ENCODE results near the gene TK2.

DNA sequence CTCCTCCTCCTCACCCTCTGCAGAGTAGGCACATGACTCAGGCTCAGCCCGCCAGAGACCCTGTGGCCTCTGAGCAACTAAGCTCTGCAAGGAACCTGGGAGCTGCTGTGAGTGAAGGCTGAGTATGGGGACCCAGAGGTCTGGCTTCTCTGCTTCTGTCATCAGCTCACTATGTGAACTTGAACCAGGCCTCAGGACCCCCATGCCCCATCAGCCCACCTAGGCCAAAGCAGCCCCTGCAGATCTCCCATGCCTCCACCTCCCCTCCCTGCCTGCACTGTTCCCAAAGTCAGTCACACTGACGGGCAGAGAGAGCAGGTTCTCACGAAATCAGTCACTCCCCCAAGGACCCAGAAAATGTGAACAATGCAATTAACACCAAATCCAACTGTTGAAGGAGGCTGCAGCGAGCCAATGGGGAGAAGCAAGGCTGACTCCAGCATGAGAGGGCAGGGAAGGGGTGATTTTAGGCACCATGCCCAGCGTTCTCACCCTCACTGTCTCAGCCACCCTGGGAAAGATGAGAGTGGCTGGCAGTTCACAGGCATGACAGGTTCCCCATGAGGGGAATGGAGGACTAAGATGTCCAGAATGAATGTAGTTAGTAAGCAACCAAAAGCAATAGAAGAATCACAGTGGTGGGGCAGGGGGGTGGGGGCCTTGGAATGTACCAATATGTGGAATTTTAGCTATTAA, 62.2 kb downstream of the TK2 start:
- TF ChIP-seq TAF1 (conservative IDR thresholded peaks at IDR 0.05): no peak
- TF ChIP-seq RXRA (IDR thresholded peaks at IDR 0.05): no peak
- TF ChIP-seq, protein P1, sequence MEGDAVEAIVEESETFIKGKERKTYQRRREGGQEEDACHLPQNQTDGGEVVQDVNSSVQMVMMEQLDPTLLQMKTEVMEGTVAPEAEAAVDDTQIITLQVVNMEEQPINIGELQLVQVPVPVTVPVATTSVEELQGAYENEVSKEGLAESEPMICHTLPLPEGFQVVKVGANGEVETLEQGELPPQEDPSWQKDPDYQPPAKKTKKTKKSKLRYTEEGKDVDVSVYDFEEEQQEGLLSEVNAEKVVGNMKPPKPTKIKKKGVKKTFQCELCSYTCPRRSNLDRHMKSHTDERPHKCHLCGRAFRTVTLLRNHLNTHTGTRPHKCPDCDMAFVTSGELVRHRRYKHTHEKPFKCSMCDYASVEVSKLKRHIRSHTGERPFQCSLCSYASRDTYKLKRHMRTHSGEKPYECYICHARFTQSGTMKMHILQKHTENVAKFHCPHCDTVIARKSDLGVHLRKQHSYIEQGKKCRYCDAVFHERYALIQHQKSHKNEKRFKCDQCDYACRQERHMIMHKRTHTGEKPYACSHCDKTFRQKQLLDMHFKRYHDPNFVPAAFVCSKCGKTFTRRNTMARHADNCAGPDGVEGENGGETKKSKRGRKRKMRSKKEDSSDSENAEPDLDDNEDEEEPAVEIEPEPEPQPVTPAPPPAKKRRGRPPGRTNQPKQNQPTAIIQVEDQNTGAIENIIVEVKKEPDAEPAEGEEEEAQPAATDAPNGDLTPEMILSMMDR (IDR thresholded peaks at IDR 0.05; ENCODE audit: low read depth, low read length, missing input control): no peak
- TF ChIP-seq, protein P2, sequence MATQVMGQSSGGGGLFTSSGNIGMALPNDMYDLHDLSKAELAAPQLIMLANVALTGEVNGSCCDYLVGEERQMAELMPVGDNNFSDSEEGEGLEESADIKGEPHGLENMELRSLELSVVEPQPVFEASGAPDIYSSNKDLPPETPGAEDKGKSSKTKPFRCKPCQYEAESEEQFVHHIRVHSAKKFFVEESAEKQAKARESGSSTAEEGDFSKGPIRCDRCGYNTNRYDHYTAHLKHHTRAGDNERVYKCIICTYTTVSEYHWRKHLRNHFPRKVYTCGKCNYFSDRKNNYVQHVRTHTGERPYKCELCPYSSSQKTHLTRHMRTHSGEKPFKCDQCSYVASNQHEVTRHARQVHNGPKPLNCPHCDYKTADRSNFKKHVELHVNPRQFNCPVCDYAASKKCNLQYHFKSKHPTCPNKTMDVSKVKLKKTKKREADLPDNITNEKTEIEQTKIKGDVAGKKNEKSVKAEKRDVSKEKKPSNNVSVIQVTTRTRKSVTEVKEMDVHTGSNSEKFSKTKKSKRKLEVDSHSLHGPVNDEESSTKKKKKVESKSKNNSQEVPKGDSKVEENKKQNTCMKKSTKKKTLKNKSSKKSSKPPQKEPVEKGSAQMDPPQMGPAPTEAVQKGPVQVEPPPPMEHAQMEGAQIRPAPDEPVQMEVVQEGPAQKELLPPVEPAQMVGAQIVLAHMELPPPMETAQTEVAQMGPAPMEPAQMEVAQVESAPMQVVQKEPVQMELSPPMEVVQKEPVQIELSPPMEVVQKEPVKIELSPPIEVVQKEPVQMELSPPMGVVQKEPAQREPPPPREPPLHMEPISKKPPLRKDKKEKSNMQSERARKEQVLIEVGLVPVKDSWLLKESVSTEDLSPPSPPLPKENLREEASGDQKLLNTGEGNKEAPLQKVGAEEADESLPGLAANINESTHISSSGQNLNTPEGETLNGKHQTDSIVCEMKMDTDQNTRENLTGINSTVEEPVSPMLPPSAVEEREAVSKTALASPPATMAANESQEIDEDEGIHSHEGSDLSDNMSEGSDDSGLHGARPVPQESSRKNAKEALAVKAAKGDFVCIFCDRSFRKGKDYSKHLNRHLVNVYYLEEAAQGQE (IDR thresholded peaks at IDR 0.05): no peak
- TF ChIP-seq SP1 (IDR thresholded peaks at IDR 0.05): no peak
- TF ChIP-seq RAD21 (IDR thresholded peaks at IDR 0.05): no peak
- TF ChIP-seq YY1 (IDR thresholded peaks at IDR 0.05): no peak
- no peak for TF ChIP-seq ATF3 (IDR thresholded peaks at IDR 0.05)
- no peak for TF ChIP-seq JUND (IDR thresholded peaks at IDR 0.05)

Measured in liver (tissue), 3 donors.